DOHH2 (cell line): ENCODE measurements around the gene STX17.

ENCODE experiments used
- EZH2phosphoT487 ChIP-seq: fragments of 200-600 bp; sonication (generic); IDR thresholded peaks from 2 replicates; pipeline ENCODE4 v1.6.1; 2017; ENCODE audit warnings: borderline replicate concordance, mild to moderate bottlenecking, antibody characterized with exemption, low read length, moderate library complexity, mixed read lengths
- TF ChIP-seq, protein P1 (sequence below): fragments of 200-600 bp; sonication (generic); IDR thresholded peaks from one replicate; pipeline ENCODE4 v1.5.1; 2014; ENCODE audit warnings: antibody characterized with exemption, mild to moderate bottlenecking, low read depth, low read length; ENCODE audit not compliant: poor library complexity, severe bottlenecking

DNA sequence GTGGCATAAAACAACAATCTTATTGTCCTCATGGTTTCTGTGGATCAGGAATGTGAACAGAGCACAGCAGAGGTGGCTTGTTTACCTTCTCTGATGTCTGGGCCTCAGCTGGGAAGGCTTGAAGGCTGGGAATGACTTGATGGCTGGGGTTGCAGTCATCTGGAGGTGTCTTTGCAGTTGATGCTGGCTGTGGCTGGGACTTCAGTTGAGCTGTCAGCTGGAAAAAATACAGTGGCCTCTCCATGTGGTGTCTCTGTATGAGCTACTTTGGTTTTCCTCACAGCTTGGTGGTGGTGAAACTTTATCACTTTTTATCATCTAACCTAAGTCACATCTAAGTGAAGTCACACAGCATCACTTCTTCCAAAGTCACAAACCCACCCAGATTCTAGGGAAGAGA lies 24.7 kb upstream of the STX17 start:
- TF ChIP-seq, protein P1, sequence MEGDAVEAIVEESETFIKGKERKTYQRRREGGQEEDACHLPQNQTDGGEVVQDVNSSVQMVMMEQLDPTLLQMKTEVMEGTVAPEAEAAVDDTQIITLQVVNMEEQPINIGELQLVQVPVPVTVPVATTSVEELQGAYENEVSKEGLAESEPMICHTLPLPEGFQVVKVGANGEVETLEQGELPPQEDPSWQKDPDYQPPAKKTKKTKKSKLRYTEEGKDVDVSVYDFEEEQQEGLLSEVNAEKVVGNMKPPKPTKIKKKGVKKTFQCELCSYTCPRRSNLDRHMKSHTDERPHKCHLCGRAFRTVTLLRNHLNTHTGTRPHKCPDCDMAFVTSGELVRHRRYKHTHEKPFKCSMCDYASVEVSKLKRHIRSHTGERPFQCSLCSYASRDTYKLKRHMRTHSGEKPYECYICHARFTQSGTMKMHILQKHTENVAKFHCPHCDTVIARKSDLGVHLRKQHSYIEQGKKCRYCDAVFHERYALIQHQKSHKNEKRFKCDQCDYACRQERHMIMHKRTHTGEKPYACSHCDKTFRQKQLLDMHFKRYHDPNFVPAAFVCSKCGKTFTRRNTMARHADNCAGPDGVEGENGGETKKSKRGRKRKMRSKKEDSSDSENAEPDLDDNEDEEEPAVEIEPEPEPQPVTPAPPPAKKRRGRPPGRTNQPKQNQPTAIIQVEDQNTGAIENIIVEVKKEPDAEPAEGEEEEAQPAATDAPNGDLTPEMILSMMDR = no peak
- no peak for TF ChIP-seq EZH2phosphoT487
